GM12875 (cell line): ENCODE measurements around the gene NEUROG3.

Experiments
- H3K4me3 ChIP-seq: one replicate; pipeline ENCODE4 v1.5.1; 2011; ENCODE audit warnings: low read depth, low read length, control low read depth
- TF ChIP-seq, protein P1 (sequence below): IDR thresholded peaks from 2 replicates; pipeline ENCODE4 v1.5.1; 2011; ENCODE audit warnings: low read depth, mild to moderate bottlenecking, control low read depth, inconsistent platforms, low read length, moderate library complexity, borderline replicate concordance; ENCODE audit not compliant: insufficient read depth

NEUROG3 gene

DNA sequence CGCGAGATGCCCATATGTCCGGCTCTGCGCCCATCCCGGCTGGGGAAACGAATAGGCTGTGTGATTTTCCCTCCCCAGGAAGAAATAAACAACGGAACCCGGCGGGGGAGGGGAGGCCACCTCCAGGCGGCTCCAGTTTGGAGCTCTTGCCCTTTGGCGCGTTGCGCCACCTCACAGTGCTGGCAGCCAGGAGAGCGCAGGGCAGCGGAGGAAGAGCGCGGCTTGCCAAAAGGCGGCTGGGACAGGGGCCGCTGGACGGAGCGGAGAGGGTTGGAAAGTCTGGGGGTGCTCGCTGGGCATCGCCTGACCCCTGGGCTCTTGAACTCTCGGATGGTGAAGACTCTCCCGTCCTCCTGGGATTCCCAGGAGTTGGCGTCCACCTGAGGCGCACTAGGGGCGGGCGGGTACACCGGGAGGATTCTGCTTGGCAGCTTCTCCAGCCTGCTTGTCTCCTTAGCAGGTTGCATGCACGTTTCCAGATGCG, 5.3 kb upstream of the NEUROG3 start:
- TF ChIP-seq, protein P1, sequence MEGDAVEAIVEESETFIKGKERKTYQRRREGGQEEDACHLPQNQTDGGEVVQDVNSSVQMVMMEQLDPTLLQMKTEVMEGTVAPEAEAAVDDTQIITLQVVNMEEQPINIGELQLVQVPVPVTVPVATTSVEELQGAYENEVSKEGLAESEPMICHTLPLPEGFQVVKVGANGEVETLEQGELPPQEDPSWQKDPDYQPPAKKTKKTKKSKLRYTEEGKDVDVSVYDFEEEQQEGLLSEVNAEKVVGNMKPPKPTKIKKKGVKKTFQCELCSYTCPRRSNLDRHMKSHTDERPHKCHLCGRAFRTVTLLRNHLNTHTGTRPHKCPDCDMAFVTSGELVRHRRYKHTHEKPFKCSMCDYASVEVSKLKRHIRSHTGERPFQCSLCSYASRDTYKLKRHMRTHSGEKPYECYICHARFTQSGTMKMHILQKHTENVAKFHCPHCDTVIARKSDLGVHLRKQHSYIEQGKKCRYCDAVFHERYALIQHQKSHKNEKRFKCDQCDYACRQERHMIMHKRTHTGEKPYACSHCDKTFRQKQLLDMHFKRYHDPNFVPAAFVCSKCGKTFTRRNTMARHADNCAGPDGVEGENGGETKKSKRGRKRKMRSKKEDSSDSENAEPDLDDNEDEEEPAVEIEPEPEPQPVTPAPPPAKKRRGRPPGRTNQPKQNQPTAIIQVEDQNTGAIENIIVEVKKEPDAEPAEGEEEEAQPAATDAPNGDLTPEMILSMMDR: no peak
- H3K4me3 ChIP-seq: no peak overlapping the region

DNA sequence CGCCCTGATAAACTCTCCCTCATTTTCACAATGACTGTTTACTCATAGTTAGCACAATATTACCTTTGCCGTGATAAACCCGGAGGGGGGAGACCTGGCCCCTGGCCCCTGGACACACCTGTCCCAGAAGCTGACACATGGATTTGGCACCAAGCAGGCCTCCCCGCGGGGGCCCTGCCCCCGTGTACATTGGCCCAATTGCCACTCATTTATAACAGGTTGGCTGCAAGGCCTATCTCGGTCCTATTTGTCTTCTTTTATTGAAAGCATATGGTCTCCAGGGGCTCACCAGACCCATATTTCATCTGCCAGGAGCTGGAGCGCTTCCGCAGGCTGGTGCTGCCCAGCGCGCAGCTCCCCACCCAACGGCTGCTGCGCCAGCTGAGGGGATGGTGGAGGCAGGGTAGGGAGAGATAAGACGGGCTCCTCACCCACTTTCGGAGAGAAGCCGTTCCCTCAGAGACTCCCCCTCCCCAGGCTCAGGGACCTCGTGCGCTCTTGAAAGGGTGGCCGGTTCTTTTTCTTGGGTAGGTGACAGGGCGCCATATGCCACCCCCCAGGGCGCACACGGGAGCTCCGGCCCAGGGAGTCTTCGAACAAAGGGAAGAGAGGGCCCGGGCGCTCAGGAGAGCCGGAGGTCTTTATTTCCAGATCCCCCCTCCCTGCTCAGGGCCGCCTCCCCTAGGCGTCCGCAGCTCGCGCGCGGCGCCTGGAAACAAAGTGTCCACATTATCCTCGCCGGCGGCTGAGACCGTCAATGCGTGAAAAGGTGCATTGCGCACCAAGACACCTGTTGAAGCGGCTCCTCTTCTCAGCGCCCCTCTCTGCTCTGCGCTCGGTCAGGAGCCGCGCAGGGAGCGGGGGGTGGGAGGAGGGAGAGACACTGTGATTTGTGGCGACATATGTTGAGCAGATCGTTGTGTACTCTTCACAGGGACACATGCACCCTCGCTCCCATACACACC, 4.3 kb upstream of the NEUROG3 start:
- TF ChIP-seq, protein P1: no peak
- H3K4me3 ChIP-seq: no peak overlapping the region

DNA sequence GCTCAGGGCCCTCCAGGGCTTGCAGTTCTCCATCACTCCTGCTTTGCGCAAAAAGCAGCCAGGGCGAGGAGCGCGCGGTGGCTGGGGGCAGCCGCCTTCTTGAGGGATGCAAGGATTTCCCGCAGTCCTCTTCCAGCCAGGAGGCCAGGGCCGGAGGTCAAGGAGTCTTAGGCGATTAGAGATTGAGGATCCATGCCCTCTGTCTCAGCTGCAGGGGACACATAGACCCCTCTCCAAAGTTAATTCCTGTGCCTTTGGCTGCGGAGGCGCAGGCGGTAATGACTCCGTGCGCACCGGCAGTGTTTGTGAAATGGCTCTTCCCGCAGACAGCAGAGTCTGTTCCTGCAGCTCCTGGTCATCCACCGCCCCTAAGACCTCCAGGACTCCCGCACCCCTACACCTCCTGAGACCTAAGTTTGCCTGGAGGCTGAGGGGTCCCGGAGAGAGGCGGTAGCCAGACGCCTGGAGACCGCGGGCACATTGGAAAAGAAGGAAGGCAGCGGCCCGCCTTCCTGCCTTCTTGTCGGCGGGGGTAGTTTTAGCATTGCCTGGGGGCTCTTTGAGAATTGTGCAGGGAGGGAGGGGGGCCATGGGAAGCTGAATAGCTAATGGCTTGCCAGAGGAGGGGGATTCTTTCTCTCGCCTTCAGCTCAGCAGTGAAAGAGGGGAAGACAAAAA, 3.3 kb upstream of the NEUROG3 start:
- H3K4me3 ChIP-seq: no peak overlapping the region
- TF ChIP-seq, protein P1: no peak

DNA sequence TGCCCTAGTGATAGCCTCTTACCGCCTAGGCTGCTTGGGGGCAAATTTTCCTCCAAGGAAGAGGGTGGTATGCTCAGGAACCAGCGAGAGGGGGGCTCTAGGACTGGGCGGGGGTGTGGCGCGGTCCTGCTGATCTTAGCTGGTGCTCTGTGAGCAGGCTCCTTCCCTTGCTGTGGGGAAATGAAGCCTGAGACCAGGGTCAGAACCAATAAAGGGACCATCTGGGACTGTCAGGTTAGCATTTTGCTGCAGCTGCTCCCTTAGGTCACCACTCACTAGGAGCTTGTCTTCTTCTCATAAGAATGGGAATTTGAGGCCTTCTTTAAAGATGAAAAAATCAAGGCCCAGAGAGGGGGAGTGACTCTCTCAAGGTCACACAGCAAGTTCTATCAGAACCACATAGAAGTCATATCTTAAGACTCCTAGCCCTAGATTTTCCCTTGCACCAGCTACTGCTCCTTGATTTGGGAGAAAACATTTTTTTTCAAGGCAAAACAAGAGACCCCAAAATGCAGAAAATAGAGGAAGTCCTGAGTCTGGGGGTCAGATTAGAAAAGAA, 2.0 kb upstream of the NEUROG3 start:
- TF ChIP-seq, protein P1: no peak

DNA sequence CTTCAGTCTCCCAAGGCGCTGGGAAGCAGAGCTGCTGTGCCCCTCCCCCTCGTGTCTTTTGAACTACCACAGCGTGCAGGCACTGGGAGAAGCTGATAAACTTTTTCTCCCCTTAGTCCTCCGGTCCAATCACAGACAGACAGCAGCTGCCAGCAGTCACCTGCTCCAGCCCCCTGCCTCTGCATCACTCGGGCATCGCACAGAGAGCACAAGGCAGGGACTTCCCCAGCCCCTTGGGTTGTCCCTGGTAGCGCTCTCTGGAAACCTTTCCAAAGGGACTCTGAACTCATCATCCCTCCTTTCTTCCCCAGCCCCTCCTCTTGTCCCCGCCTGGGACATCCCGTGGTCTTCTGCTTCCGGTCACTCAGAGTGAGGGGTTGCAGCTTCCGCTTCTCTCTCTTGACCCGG, 1.4 kb upstream of the NEUROG3 start:
- H3K4me3 ChIP-seq: no peak overlapping the region
- TF ChIP-seq, protein P1: no peak

More for the DNA sequence above, 2.0 kb upstream of the NEUROG3 start:
- no peak overlapping the region for H3K4me3 ChIP-seq

DNA sequence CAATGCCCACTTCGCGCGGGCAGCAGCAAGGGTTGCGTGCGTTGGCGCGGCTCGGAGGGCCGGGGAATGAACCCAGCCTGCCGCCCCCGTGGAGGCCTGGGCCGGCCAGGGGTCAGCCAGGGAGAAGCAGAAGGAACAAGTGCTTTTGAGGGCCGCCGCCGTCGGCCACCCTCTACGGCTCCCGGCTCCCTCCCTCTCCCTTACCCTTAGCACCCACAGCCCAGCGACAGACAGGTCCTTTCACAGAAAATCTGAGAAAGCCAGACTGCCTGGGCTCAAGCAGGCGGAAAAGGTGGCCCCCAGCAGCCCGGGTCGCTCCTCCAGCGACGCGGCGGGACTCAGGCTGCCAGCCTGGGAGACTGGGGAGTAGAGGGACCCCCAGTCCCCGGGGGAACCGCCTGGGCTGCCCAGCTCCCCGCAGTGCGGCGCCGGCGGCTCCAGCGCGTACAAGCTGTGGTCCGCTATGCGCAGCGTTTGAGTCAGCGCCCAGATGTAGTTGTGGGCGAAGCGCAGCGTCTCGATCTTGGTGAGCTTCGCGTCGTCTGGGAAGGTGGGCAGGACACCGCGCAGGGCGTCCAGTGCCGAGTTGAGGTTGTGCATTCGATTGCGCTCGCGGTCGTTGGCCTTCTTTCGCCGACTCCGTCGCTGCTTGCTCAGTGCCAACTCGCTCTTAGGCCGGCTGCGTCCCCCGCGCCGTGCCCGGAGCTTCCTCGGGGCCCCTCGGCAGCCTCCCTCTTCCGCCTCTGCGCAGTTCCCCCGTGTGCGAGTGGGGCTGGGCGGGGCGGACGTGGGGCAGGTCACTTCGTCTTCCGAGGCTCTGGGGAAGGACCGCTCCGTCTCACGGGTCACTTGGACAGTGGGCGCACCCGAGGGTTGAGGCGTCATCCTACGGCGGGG, 815 bp downstream of the NEUROG3 start:
- TF ChIP-seq, protein P1: no peak
- peak overlapping the region; percentile 10 for H3K4me3 ChIP-seq
